ENCODE measurements around the gene CD300H.

Gene CD300H

GRCh38 chr17:74536890-74537289, 30.4 kb downstream of the CD300H start:
- DNase-seq (ENCODE audit: low read depth), result no peak
- no peak overlapping the region for H3K4me3 ChIP-seq (ENCODE audit: low read depth, low read length)
- TF ChIP-seq CTCF (IDR thresholded peaks at IDR 0.05; ENCODE audit: low read depth, low read length, missing control alignments), result no peak

- no peak overlapping the region for H3K4me3 ChIP-seq (ENCODE audit: low read depth, low read length)
- no peak for TF ChIP-seq CTCF (IDR thresholded peaks at IDR 0.05; ENCODE audit: low read depth, low read length, missing control alignments)
- no peak for DNase-seq (ENCODE audit: low read depth)
These were observed 35.2 kb downstream of the CD300H start for GRCh38 chr17:74532115-74532514.

DNA sequence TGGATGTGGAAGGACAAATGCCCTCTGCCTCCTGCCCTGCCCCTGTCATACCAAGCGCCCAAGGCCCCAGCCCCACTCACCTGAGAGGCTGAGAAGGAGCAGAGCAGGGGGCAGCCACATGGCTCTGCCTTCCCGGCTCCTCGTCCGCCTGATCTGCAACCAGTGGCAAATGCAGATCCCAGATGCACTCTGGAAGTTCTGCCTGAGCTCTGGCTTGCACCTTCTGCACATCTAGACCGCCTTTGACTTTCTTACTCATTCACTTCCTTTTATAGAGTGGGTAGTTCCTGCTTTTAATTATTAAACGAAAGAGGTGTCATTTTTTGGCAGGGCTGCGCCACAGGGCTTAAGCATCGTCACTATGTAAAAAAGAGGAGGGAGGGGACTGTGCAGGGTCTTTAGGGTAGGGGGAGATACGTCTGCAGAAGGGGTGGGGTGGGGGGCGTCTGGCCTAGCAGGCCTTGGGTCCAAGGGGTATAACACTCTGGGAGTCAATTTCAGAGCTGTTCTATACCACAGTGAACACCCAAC, 36.0 kb downstream of the CD300H start, which contains the start of gene CD300LB:
Gene CD300LB, minus strand, starts transcription at position 245 of the 531 bp plus-strand sequence. Its CDS starts 125 bp downstream, at position 120.
- no peak for TF ChIP-seq CTCF (IDR thresholded peaks at IDR 0.05; ENCODE audit: low read depth, low read length, missing control alignments)
- no peak for DNase-seq (ENCODE audit: low read depth)
- no peak within 1 kb of the TSS for H3K4me3 ChIP-seq (ENCODE audit: low read depth, low read length)

- TF ChIP-seq CTCF (IDR thresholded peaks at IDR 0.05; ENCODE audit: low read depth, low read length, missing control alignments), result no peak
- DNase-seq (ENCODE audit: low read depth), result no peak
- H3K4me3 ChIP-seq (ENCODE audit: low read depth, low read length), result no peak overlapping the region
These were observed 36.5 kb downstream of the CD300H start for GRCh38 chr17:74530831-74531150.

DNA sequence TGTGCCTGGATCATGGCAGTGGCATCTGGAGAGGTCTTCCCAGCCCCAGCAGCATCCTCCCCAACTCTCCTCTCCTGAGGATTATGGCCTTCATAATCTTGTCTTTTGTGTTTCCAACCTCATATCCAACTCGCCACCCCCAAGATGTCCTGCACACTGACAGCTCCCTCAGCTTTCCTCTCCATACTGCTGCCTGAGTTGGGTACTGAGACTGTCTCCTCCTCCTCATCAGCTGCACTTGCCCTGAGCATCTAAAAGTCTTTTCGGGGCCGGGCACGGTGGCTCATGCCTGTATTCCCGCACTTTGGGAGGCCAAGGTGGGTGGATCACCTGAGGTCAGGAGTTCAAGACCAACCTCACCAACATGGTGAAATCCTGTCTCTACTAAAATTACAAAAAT, 38.1 kb downstream of the CD300H start:
- DNase-seq (ENCODE audit: low read depth), result no peak
- H3K4me3 ChIP-seq (ENCODE audit: low read depth, low read length), result no peak overlapping the region
- TF ChIP-seq CTCF (IDR thresholded peaks at IDR 0.05; ENCODE audit: low read depth, low read length, missing control alignments), result no peak

- peak; percentile 51 for DNase-seq (ENCODE audit: low read depth)
- H3K4me3 ChIP-seq (ENCODE audit: low read depth, low read length), result no peak overlapping the region
- no peak for TF ChIP-seq CTCF (IDR thresholded peaks at IDR 0.05; ENCODE audit: low read depth, low read length, missing control alignments)
These were observed 38.7 kb downstream of the CD300H start for GRCh38 chr17:74528491-74529199.

DNA sequence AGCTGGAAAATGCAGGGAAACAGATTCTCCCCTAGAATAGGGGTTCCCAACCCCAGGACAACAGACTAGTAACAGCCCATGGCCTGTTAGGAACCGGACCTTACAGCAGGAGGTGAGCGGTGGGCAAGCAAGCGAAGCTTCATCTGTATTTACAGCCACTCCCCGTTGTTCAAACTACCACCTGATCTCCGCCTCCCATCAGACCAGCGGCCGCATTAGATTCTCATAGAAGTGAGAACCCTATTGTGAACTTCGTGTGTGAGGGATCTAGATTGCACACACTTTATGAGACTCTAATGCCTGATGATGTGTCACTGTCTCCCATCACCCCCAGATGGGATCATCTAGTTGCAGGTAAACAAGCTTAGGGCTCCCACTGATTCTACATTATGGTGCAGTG, 39.6 kb downstream of the CD300H start:
- no peak for TF ChIP-seq CTCF (IDR thresholded peaks at IDR 0.05; ENCODE audit: low read depth, low read length, missing control alignments)
- H3K4me3 ChIP-seq (ENCODE audit: low read depth, low read length), result no peak overlapping the region

More for the DNA sequence above, 39.6 kb downstream of the CD300H start:
- no peak for DNase-seq (ENCODE audit: low read depth)
